HG02642 (cell line): ENCODE measurements around the gene MRPS10.

Experiments used
- ATAC-seq: cut with Tn5 transposase; IDR thresholded peaks from one replicate; pipeline ENCODE4 v1.9.1; 2021; ENCODE audit warnings: mild to moderate bottlenecking; ENCODE audit not compliant: unreplicated experiment, poor library complexity

Gene MRPS10

DNA sequence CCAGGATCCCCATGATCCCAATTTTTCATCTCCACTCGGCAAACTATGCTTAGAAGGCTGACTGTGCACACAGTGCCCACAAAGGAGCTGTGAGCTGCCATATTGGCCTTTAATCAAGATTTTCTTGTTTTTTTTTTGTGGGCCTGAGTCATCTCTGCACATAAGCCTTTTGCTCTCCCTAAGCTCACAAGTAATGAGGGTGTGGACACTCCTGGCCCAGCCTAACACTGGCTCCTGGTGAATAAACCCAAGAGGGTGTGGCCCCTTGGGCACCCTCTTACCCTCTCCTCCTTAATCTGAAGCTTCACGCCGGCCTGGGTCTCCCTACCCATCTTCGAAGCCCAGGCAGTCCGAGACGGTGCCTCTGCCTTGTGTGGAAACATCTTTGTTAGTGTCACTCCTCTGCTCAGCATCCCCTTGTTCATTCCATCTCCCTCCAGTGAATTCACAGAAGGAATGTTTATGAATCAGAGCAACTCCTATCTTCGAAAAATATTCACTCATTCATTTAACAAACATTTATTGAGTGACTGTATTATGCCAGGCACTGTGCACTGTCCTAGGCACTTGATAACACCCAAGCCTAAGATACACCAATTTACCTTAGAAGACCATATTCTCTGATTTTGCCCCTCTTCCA is 22.2 kb upstream of the MRPS10 start:
- no peak for ATAC-seq

DNA sequence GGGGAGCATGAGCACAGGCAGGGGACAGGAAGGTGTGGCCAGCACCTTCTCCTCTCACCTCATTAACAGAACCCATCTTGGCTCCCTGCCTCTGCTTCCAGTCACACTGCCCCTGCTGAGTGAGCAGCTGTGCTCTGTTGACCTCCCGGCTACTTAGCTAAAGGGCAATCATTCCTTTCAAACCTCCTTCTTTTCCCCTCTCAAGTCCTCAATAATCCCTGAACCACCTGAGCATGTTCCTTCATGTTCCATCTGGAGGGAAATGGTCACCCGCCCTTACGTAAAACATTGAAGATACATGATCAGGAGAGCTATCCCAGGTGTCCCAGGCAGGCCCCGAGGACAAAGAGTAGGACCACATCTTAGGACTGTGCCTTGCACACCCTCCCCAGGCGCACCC is 21.7 kb upstream of the MRPS10 start:
- ATAC-seq = no peak

DNA sequence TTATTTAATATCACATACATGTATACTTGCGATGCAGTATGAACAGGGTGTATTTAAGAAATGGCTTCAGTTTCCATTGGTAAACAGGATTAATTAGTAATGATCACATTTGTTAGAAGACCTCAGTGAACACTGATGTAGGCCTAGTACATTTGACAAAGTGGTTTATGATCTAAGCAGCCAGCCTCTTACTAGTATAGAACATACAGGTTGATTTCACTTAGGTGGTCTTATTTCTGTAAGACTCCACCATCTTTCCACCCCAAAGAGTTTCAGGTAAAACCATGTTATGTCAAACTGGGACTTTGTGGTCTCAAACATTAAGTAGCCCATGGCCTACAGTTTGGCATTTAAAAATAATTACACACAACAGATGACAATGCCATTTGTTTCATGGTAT is 20.2 kb upstream of the MRPS10 start:
- ATAC-seq = no peak

DNA sequence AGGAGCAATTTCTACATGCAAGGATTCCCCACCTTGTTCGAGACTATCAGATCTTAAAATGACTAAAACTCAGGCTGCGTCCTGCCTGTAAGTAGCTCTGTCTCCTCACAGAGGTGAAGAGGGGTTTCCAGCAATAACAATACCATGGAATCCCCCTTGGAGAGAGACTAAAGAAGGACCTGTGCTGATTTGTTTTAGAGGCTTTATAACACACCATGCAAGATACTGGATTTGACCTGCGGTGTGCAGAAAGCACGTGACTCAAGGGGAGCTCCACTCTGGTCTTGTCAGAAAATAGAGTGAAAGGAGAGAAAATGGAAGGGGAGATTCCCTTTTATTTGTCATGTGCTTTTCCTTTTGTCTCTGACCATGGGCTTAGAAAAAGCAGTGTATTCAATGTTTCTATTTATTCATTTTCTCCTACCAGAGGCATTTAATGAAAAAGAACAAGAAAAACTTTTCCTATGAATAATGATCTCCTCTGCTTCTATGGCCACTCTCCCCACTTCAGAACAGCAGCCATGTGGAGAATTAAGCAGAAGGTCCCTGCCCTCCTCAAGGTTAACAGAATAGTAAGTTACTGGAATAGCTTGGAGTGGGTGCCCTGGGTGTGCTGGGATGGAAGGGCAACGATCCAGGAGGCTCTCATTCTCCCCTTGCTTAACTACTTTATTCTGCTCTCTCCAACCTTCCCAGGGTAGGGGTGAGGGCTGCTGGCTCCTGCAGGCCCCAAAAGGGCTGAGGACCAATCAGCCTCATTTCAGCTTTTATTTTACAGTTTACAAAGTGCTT is 19.2 kb upstream of the MRPS10 start:
- no peak for ATAC-seq

DNA sequence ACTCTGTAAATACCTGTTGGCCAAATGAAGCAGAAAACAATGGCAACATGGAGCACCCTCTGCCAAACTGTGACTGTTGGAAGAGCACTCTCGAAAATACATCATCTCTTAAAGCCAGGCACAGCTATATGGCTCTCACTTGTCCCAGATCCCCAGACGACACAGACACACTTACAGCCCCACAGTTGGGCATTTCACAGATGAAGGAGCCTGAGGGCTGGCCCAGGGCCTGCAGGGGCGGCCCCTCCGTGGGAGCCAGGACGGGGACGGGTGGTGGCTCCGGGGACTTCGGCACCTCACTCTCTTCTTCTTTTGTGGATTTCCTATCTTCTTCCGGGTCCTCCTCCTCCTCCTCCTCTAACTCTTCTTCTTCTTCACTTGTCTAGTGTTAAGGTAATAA is 18.4 kb upstream of the MRPS10 start:
- no peak for ATAC-seq

DNA sequence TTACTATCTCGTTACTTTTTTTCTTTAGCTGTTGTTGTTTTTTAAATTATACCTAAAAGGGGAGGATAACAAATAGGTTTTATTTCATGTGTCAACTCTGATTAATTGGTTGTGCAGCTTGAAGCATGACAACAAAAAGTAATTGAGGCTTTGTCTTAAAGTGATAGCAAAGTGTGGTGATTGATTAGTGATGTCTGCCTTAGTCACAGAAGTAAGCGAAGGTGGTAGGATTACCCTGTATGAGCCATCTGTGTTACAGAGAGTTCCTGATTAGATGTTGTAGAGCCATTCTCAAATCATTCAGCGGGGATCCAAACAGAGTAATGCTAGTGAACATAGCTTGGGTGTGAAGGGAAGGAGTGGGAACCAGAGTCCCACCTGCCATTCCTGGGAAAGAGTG is 14.4 kb upstream of the MRPS10 start:
- no peak for ATAC-seq

DNA sequence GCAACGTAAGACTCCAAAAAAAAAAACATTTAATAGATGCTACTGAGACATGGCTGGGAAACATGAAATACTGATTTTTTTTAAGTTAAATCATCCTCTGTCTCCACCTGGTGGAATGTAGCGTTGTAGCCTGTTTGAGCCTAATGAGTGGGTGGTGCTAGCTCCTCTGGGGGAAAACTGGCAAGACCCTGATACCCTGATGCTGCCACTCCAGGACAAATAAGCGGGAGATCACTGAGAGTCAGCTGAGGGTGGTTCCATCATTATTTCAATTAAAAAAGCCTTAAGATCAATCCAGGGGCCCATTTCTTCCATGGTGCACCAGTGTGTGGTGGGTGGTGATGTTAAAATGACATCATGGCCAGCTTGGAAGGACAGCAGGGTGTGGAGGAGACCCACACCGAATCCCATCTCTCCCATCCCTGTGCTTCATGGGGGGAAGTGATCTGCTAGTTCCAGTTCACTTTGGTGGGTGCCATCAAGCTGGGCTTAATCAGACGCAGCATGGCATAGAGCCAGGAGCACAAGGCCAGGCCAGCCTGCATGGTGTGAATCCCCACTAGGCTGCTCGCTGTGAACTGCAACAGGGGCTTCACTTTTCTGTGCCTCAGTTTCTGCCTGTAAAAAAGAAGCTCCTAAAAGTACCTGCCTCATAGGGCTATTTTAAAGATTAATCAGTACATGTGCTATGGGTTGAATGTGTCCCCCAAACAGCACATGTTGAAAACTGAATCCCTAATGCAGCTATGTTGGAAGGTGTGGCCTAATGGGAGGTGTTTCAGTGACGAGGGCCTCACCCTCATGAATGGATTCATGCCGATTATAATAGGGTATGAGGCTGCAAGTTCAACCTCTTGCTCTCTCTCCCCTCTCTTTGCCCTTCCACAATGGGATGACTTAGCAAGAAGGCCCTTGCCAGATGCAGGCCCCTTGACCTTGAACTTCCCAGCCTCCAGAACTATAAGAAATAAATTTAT is 13.0 kb upstream of the MRPS10 start:
- ATAC-seq = no peak

DNA sequence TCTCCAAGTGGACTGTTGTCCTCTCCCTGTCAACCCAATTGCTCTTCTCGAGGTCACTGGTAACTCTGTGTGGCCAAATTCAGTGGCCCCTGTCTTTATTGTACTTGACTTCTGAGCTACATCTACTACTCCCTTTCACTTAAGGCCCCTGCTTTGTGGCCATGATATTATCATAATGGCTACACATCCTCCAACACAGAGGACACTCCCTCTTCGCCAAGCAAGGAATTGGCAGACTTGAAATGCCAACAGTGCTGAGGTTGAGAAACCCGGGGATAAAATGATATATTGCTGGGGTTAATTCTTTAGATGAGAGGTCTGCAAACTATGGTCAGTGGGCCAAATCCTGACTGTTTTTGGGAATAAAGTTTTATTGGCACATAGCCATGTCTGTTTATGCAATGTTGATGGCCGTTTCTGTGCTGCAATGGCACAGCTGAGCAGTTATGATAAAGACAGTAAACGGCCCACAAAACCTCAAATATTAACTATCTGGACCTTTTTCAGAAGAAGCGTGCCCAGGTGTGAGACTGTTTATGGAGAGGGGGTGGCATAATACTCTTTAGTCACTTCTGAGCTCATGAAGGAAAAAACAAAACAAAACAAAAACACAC is 12.0 kb upstream of the MRPS10 start:
- no peak for ATAC-seq

DNA sequence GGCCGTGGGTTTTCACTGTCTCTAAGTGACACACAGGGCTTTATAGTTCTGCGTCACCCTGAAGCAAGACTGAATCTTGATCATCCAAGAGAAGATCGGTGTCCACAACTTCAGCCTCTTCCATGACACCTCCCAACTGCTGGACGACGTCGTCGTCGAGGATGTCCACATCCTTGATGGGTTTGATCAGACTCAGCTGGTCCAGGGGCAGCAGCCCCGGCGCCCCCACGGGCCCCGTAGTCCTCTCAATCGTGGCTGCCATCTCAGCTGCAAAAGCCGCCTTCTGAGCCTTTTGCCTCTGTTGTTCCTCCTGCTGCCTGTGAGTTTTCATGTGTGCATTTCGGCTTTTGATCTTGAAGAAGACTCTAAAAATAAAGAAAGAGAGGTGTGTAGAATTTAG is 10.6 kb upstream of the MRPS10 start:
- no peak for ATAC-seq

DNA sequence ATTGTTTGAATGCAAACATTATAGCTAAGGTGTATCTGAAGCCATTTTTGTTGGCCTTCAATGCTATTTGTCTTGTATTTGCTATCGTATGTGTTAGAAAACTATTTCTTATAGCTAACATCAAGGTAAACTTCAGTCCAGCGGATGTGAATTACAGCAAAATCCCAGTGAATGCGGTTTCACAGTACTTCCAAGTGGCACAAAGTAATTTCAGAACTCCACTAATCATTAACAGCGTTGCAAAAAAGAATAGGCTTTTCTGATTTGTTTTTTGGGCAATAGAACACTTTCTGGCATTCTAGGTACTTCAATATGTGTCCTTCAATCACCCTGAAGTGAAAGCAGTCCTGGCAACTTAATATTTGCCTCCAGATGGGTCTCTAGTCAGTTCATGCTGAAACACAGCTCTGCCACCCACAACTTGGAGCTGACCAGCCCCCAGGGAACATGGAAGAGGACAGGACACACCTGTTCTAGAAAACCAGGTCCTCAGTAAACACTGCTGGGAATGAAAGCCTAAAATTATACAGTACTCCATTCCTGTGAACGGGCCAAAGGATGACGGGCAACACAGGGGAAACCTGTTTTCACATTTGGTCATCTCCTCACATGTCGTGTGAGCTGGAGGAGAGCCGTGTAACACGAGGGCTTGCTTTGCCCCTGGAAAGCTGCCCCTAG is 9.7 kb upstream of the MRPS10 start:
- no peak for ATAC-seq

DNA sequence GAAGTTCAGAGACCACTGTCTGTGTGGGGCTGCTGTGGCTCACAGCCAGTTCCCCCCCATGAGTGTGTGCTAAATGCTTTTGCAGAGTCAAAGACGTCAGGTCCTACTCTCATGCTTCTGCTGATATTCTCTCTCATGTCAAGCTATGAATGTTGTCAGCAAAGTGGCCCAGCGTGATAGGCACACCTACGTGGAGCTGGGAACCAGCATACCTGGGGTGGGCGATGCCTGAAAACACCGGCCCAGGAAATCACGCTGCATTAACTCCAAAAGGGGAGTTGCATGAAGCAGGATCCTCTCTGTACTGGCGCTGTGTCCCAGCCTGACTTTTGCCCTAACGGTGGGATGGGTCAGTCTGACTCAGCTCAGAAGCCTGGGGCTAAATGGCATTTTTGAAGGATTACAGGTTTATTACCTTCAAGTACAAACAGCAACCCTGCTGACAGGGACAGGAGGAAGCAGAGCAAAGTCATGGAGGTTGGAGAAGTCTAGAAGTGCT is 9.0 kb upstream of the MRPS10 start:
- ATAC-seq = no peak

DNA sequence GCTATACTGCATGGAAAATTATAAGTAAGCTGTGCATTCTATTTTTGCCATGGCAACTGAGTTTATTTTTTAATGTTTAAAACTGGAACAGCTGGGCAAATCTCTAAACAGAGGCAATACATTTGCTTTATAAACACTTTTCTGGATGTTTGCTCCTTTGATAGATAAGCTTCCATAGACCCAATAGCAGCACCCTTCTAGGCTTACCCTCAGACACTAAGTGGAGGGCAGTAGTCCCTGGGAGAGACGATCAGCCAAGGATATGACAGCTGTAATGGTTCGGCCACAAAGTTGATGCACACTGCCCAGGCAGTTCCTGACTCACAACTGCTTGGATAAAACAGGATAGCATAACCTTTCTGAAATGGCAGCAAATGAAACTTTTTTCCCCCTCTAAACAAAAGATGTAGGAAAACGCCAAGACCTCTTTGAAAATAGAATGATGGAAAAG is 8.5 kb upstream of the MRPS10 start:
- no peak for ATAC-seq

DNA sequence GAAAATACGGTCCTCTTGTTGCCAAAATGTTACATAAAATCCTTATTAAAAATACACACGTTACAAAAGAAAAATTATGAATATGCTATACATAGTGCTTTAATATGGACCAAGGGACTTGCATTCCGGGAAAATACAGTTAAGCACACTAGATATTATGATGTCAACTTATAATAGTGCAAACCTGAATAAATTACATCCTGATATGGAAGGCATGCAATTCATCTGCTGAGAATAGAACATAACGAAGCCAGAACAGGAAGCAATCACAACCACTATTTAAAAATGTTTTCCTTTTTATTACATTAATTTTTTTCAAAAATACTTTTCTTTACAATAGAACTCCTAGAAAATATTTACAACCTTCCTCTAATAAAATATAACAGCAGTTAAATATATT is 7.8 kb upstream of the MRPS10 start:
- no peak for ATAC-seq

DNA sequence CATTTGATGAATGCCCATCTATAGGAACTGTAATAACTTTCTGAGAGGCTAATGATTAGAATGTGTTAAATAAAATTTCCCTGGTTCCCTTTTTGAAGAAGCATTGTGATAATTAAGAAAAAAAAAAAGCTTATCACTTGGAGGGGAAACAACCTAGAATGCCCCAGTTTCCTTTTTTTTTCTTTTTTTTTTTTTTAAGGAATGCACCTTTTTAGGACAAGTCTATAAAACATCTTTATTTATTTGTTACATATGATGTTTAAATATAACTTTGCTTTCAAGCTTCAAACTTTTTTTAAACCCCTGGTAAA is 7.3 kb upstream of the MRPS10 start:
- ATAC-seq = no peak

DNA sequence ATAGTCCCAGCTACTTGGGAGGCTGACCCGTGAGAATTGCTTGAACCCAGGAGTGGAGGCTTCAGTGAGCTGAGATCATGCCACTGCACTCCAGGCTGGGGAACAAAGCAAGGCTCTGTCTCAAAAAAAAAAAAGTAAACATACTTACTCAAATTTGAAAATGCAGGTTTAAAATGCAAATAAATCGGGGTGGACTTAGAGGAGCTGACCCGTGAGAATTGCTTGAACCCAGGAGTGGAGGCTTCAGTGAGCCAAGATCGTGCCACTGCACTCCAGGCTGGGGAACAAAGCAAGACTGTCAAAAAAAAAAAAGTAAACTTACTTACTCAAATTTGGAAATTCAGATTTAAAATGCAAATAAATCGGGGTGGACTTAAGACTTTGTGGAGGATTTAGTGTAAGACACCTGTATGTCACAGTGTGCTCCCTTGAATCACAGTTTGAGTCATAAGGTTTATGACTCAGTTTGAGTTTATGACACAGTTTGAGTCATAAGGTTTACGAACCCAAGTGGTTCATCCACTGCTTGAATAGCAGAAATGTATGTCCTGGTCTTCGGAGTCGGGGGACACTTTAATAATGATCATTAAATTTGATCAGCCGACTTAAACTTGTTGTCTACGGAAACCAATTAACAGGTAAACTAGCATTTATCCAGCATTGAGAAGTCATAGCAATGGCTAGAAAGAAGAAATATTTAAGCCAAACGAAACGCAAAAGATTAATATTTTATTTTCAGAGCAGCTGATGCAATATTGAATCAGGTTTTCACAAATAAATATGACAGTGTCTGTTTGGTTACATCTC is 6.8 kb upstream of the MRPS10 start:
- peak; percentile 91 for ATAC-seq

DNA sequence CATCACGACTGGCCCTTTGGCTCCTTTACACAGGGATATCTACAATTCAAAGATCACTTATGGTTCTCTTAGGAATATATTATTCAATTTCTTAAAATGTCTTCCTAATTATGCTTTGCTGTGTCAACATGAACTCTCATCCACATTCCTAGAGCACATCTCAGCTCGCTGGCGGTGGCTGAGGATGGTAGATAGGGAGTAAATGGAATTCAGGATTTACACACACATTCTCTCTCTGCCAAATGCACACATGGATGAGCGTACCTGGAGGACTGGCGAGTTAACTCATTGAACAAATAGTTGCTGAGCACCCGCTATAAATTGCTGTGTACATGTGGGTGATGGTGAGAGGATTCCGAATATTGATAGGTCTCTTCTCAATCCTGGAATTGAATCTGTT is 4.8 kb upstream of the MRPS10 start:
- no peak for ATAC-seq

DNA sequence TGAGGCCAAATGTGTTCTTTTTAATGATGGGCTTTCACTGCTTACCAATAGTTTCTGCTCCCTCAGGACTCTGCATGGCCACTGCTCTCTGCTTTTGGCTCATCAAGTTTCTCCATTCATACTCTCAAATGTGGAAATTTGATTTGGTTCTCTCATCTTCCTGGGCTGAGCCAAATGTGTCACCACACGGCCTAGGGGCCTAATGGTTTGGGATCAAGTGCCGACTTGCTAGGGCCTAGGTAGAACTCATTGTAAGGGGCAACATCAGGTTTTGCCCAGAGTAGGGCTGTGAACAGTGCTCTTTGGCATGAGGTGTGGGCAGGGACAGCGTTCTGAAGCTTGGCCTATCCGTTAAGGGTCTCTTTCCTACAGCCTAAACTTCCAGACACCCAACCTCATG is 3.9 kb upstream of the MRPS10 start:
- no peak for ATAC-seq

DNA sequence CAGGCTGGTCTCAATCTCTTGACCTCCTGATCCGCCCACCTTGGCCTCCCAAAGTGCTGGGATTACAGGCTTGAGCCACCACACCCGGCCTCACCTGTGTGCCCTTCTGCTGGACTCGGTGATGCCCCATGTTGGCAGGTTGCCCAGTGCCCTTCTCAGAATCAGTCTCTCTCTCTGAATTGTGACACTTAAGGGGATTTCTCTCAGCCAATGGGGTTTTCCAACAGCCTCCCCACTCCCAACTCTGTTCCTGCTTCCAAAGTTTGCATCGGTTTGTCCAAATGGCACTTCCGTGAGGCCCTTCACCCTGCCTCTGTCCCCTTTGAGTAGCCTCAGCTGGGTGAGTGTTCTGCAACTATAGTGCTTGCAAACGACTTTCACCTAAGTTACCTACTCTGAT is 3.1 kb upstream of the MRPS10 start:
- no peak for ATAC-seq

DNA sequence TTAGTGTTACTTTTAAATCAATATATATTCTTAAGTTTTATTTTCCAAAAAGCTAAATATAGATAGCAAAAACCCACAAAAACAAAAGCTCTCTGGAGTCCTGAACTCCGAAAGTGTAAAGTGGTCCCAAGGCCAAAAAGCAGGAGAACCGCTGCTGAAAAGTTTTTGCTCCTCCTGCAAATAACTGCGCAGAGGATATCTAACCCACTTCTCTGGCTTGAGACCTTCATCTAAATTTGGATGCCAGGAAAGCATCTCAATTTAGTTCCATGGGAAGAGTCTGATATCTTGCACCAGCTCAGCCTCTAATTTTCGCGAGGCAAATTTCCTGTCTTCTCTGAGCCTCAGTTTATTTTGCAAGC is 523 bp downstream of the MRPS10 start:
- no peak for ATAC-seq
